GM12878 (cell line): ENCODE measurements around the gene TRIP6. TPM values are rescaled to one million over a fixed set of nuclear protein-coding genes. Genes with fewer than 3 reads are reported as not detected.

Experiments
- CBFB ChIP-seq: IDR thresholded peaks from 2 replicates; pipeline ENCODE4 v1.6.1; 2016; ENCODE audit warnings: antibody characterized with exemption, low read depth
- EGR1 ChIP-seq, 2 experiments: IDR thresholded peaks; 1 replicate in 1 of 2; 2 replicates in 1 of 2; pipeline ENCODE4 v1.6.1; 2011 to 2012; ENCODE audit warnings: low read depth in 2 of 2, low read length in 2 of 2, borderline replicate concordance in 1 of 2, mild to moderate bottlenecking in 1 of 2, moderate library complexity in 1 of 2
- FOS ChIP-seq: IDR thresholded peaks from 3 replicates; pipeline ENCODE4 v1.6.1; 2011; ENCODE audit warnings: borderline replicate concordance; ENCODE audit not compliant: insufficient read length; ENCODE audit errors: extremely low read depth
- FOXK2 ChIP-seq: fragments of 450-650 bp; IDR thresholded peaks from 2 replicates; pipeline ENCODE4 v1.6.1; 2017; ENCODE audit warnings: mild to moderate bottlenecking, moderate library complexity
- IRF5 ChIP-seq: fragments of 450-650 bp; IDR thresholded peaks from 2 replicates; pipeline ENCODE4 v1.6.1; 2017; ENCODE audit warnings: borderline replicate concordance
- KDM1A ChIP-seq: fragments of 200-600 bp; sonication (generic); IDR thresholded peaks from 2 replicates; pipeline ENCODE4 v1.6.1; 2016; ENCODE audit warnings: borderline replicate concordance
- NBN ChIP-seq: fragments of 450-650 bp; IDR thresholded peaks from 2 replicates; pipeline ENCODE4 v1.6.1; 2016
- NRF1 ChIP-seq: conservative IDR thresholded peaks from 2 replicates; pipeline ENCODE4 v1.6.1; 2011; ENCODE audit warnings: mild to moderate bottlenecking, low read depth, low read length, improper control_type of control experiment
- PBX3 ChIP-seq: IDR thresholded peaks from 2 replicates; pipeline ENCODE4 v1.6.1; 2011; ENCODE audit warnings: mild to moderate bottlenecking, low read depth, low read length, moderate library complexity; ENCODE audit not compliant: insufficient replicate concordance
- POU2F2 ChIP-seq: IDR thresholded peaks from 3 replicates; pipeline ENCODE4 v1.6.1; 2011; ENCODE audit warnings: low read depth, mild to moderate bottlenecking, low read length, borderline replicate concordance
- RELA ChIP-seq: fragments of 450-650 bp; IDR thresholded peaks from 2 replicates; pipeline ENCODE4 v1.8.0; 2014; ENCODE audit warnings: borderline replicate concordance; ENCODE audit not compliant: partially characterized antibody
- SMAD1 ChIP-seq: fragments of 450-650 bp; IDR thresholded peaks from 2 replicates; pipeline ENCODE4 v1.6.1; 2018; ENCODE audit warnings: mild to moderate bottlenecking, low read depth; ENCODE audit not compliant: partially characterized antibody
- SREBF2 ChIP-seq: IDR thresholded peaks from 2 replicates; pipeline ENCODE4 v1.6.1; 2012; ENCODE audit warnings: mild to moderate bottlenecking, low read length
- STAT3 ChIP-seq: IDR thresholded peaks from 2 replicates; pipeline ENCODE4 v1.6.1; 2011; ENCODE audit warnings: low read depth, low read length, improper control_type of control experiment
- TAF1 ChIP-seq: IDR thresholded peaks from 2 replicates; pipeline ENCODE4 v1.6.1; 2011; ENCODE audit warnings: mild to moderate bottlenecking, low read depth, low read length, borderline replicate concordance
- ZZZ3 ChIP-seq: IDR thresholded peaks from 2 replicates; pipeline ENCODE4 v1.6.1; 2011; ENCODE audit warnings: low read depth; ENCODE audit not compliant: control insufficient read depth, insufficient read length
- polyA plus RNA-seq, 11 experiments: library from polyadenylated mRNA; depleted of rRNA in 4 of 11; unstranded in 6 of 11; stranded (reverse) in 5 of 11; fragments of >200 nt; fragmentation: Nextera tagmentation in 4 of 11; fragmentation: Illumina TruSeq in 1 of 11; extraction: Ambion mirVana in 4 of 11; extraction: Trizol in 1 of 11; gene quantifications; 1 replicate in 1 of 11; 2 replicates in 10 of 11; pipeline versions ENCODE4 v1.2.1 to v1.2.3, GENCODE V29; 2011 to 2016; ENCODE audit warnings: inconsistent platforms in 2 of 11, missing spikeins in 2 of 11, low read depth in 1 of 11
- total RNA-seq, 4 experiments: library from RNA; depleted of rRNA in 3 of 4; stranded (reverse); fragments of >200 nt in 3 of 4; fragmentation: Illumina TruSeq in 1 of 4; extraction: Trizol in 1 of 4; gene quantifications; 2 replicates each; pipeline versions ENCODE4 v1.2.1 to v1.2.3, GENCODE V29; 2013 to 2021
- TF ChIP-seq, protein P1 (sequence below): fragments of 450-650 bp; IDR thresholded peaks from 2 replicates; pipeline ENCODE4 v1.6.1; 2016; ENCODE audit warnings: mild to moderate bottlenecking
- TF ChIP-seq, protein P2 (sequence below): fragments of 450-650 bp; formaldehyde crosslinking; IDR thresholded peaks from 2 replicates; pipeline ENCODE4 v1.4.0; 2020; ENCODE audit warnings: mild to moderate bottlenecking, moderate library complexity
- TF ChIP-seq, protein P3 (sequence below): fragments of 450-650 bp; IDR thresholded peaks from 2 replicates; pipeline ENCODE4 v1.6.1; 2018; ENCODE audit warnings: borderline replicate concordance, mild to moderate bottlenecking; ENCODE audit not compliant: partially characterized antibody

Gene TRIP6
- total and polyA plus RNA-seq, 10 of the 15 experiments (the other 5 are each of a cell fraction or from before 2014, with no cell fraction given), result 2.5 to 47.4 (median 25.5) TPM

- TF ChIP-seq PBX3 (no peak), RELA (no peak), SMAD1 (no peak), FOS (no peak), NBN (no peak), IRF5 (no peak), FOXK2 (no peak), STAT3 (no peak), ZZZ3 (no peak), EGR1 (IDR thresholded peaks at IDR 0.05; ENCODE audit: borderline replicate concordance in 1 of 2, low read depth in 2 of 2, low read length in 2 of 2) (peak in 1 of 2 experiments; percentile 28; a peak in 1 of 3 replicates), CBFB (peak; percentile 78; the same call in 1 of the 2 replicates), KDM1A (no peak), POU2F2 (no peak), NRF1 (no peak), TAF1 (no peak; the same call in 1 of the 2 replicates), SREBF2 (no peak)
- TF ChIP-seq, protein P1, sequence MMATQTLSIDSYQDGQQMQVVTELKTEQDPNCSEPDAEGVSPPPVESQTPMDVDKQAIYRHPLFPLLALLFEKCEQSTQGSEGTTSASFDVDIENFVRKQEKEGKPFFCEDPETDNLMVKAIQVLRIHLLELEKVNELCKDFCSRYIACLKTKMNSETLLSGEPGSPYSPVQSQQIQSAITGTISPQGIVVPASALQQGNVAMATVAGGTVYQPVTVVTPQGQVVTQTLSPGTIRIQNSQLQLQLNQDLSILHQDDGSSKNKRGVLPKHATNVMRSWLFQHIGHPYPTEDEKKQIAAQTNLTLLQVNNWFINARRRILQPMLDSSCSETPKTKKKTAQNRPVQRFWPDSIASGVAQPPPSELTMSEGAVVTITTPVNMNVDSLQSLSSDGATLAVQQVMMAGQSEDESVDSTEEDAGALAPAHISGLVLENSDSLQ, result peak; percentile 27; the same call in 1 of the 2 replicates
- TF ChIP-seq, protein P2, sequence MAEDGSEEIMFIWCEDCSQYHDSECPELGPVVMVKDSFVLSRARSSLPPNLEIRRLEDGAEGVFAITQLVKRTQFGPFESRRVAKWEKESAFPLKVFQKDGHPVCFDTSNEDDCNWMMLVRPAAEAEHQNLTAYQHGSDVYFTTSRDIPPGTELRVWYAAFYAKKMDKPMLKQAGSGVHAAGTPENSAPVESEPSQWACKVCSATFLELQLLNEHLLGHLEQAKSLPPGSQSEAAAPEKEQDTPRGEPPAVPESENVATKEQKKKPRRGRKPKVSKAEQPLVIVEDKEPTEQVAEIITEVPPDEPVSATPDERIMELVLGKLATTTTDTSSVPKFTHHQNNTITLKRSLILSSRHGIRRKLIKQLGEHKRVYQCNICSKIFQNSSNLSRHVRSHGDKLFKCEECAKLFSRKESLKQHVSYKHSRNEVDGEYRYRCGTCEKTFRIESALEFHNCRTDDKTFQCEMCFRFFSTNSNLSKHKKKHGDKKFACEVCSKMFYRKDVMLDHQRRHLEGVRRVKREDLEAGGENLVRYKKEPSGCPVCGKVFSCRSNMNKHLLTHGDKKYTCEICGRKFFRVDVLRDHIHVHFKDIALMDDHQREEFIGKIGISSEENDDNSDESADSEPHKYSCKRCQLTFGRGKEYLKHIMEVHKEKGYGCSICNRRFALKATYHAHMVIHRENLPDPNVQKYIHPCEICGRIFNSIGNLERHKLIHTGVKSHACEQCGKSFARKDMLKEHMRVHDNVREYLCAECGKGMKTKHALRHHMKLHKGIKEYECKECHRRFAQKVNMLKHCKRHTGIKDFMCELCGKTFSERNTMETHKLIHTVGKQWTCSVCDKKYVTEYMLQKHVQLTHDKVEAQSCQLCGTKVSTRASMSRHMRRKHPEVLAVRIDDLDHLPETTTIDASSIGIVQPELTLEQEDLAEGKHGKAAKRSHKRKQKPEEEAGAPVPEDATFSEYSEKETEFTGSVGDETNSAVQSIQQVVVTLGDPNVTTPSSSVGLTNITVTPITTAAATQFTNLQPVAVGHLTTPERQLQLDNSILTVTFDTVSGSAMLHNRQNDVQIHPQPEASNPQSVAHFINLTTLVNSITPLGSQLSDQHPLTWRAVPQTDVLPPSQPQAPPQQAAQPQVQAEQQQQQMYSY (CRISPR knock-in tag), result no peak
- TF ChIP-seq, protein P3, sequence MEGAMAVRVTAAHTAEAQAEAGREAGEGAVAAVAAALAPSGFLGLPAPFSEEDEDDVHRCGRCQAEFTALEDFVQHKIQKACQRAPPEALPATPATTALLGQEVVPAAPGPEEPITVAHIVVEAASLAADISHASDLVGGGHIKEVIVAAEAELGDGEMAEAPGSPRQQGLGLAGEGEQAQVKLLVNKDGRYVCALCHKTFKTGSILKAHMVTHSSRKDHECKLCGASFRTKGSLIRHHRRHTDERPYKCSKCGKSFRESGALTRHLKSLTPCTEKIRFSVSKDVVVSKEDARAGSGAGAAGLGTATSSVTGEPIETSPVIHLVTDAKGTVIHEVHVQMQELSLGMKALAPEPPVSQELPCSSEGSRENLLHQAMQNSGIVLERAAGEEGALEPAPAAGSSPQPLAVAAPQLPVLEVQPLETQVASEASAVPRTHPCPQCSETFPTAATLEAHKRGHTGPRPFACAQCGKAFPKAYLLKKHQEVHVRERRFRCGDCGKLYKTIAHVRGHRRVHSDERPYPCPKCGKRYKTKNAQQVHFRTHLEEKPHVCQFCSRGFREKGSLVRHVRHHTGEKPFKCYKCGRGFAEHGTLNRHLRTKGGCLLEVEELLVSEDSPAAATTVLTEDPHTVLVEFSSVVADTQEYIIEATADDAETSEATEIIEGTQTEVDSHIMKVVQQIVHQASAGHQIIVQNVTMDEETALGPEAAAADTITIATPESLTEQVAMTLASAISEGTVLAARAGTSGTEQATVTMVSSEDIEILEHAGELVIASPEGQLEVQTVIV, result no peak
Measured at GRCh38 chr7:100837099-100837836, 29.9 kb upstream of the TRIP6 start (continued).
